OCI-LY3 (cell line): ENCODE results near the gene EPHB1.

Experiments
- H2AFZ ChIP-seq: fragments of 200-600, 300-600 bp; shearing (Covaris generic); 2 replicates; pipeline ENCODE4 v1.6.0; 2014; ENCODE audit warnings: antibody characterized with exemption, low read depth, low read length
- H3K27ac ChIP-seq: fragments of 200-600, 300-600 bp; sonication (generic); 2 replicates; pipeline ENCODE4 v1.5.1; 2014; ENCODE audit warnings: mild to moderate bottlenecking, low read length, moderate library complexity, mixed read lengths
- H3K27me3 ChIP-seq: fragments of 200-600, 300-600 bp; sonication (generic); 2 replicates; pipeline ENCODE4 v1.6.1; 2014; ENCODE audit warnings: low read depth, low read length, mixed read lengths
- H3K36me3 ChIP-seq: fragments of 200-600, 300-600 bp; sonication (generic); replicated peaks from 2 replicates; pipeline ENCODE3; 2014; ENCODE audit warnings: low read depth, low read length, mixed read lengths
- H3K4me1 ChIP-seq: fragments of 300-600, 200-600 bp; sonication (generic); 2 replicates; pipeline ENCODE4 v1.6.1; 2014; ENCODE audit warnings: low read length, mixed read lengths
- H3K4me2 ChIP-seq: fragments of 200-600, 300-600 bp; sonication (generic); 2 replicates; pipeline ENCODE4 v1.6.1; 2014; ENCODE audit warnings: low read length, mixed read lengths
- H3K4me3 ChIP-seq: fragments of 300-600, 200-600 bp; sonication (generic); 2 replicates; pipeline ENCODE4 v1.5.1; 2014; ENCODE audit warnings: antibody characterized with exemption, mild to moderate bottlenecking, low read length, moderate library complexity
- H3K79me2 ChIP-seq: fragments of 300-600, 200-600 bp; shearing (Covaris generic); 2 replicates; pipeline ENCODE4 v1.6.1; 2014; ENCODE audit warnings: mild to moderate bottlenecking, low read length, mixed read lengths
- H3K9ac ChIP-seq: fragments of 300-600, 200-600 bp; shearing (Covaris generic); 2 replicates; pipeline ENCODE4 v1.6.0; 2014; ENCODE audit warnings: mild to moderate bottlenecking, low read length, moderate library complexity
- H3K9me3 ChIP-seq: fragments of 200-600, 300-600 bp; shearing (Covaris generic); 2 replicates; pipeline ENCODE4 v1.6.1; 2014; ENCODE audit warnings: low read length, mixed read lengths; ENCODE audit not compliant: insufficient read depth
- H4K20me1 ChIP-seq: fragments of 200-600, 300-600 bp; sonication (generic); 2 replicates; pipeline ENCODE4 v1.6.1; 2016; ENCODE audit warnings: low read length, mixed read lengths; ENCODE audit not compliant: insufficient read depth
- EZH2phosphoT487 ChIP-seq: fragments of 200-600 bp; shearing (Covaris generic); IDR thresholded peaks from 2 replicates; pipeline ENCODE4 v1.6.1; 2018; ENCODE audit warnings: antibody characterized with exemption, mixed run types, low read depth
- TF ChIP-seq, protein P1 (sequence below): fragments of 200-600, 300-600 bp; sonication (generic); IDR thresholded peaks from 2 replicates; pipeline ENCODE4 v1.5.1; 2014; ENCODE audit warnings: antibody characterized with exemption, low read length, low read depth

EPHB1 gene

DNA sequence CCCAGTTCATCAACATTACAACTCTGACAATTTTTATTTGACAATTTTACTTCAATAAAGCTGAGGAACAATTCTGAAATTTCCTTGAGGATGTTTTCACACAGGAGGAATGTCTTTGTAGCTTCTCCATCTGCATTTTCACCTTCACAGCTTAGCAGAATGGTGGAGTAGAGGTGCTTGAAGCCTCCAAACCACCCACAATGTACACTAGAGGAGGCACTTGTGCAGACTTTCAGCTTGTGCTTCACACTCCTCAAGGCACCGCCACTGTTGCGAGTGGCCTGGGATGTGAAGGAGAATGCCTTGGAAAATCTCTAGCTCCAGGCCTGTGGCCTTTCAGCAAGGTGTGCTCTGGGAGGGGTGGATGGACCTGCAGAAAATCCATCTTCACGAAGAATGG, 181.9 kb downstream of the EPHB1 start:
- Histone ChIP-seq H3K9ac (no peak overlapping the region), H3K9me3 (no peaks in the 10 kb centered on the region), H3K79me2 (peaks cover 77% of the 10 kb centered on the region), H4K20me1 (peaks cover 62% of the 10 kb centered on the region), H3K27ac (no peak overlapping the region), H3K4me2 (no peak overlapping the region), H3K36me3 (peaks cover 86% of the 10 kb centered on the region), H3K27me3 (no peaks in the 10 kb centered on the region), H2AFZ (no peak overlapping the region), H3K4me1 (peaks cover 8% of the 10 kb centered on the region), H3K4me3 (no peak overlapping the region)
- TF ChIP-seq EZH2phosphoT487, result no peak
- TF ChIP-seq, protein P1, sequence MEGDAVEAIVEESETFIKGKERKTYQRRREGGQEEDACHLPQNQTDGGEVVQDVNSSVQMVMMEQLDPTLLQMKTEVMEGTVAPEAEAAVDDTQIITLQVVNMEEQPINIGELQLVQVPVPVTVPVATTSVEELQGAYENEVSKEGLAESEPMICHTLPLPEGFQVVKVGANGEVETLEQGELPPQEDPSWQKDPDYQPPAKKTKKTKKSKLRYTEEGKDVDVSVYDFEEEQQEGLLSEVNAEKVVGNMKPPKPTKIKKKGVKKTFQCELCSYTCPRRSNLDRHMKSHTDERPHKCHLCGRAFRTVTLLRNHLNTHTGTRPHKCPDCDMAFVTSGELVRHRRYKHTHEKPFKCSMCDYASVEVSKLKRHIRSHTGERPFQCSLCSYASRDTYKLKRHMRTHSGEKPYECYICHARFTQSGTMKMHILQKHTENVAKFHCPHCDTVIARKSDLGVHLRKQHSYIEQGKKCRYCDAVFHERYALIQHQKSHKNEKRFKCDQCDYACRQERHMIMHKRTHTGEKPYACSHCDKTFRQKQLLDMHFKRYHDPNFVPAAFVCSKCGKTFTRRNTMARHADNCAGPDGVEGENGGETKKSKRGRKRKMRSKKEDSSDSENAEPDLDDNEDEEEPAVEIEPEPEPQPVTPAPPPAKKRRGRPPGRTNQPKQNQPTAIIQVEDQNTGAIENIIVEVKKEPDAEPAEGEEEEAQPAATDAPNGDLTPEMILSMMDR, result no peak

DNA sequence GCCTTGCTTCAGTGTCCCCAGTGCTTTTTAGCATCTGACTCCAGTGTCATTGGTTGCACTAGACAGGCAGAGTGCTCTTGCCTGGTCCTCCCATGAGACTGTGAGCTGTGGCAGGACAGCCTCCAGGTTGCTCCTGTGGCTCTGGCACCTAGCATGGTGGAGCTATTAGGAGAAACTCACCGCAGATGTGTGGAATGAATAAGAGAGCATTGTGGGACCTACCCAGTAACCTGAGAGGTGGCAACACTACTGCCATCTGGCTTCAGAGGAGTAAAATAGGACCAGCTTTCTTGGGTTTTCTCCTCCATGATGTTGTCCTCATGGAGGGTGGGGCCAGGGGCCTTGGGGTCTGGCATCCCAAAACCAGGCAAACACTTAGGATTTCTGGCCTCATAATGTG, 183.6 kb downstream of the EPHB1 start:
- H3K4me1 ChIP-seq, result peaks cover 8% of the 10 kb centered on the region
- TF ChIP-seq, protein P1, result peak; percentile 44
- TF ChIP-seq EZH2phosphoT487, result no peak
- H3K79me2 ChIP-seq, result peaks cover 84% of the 10 kb centered on the region
- H3K27ac ChIP-seq, result peak overlapping the region; percentile 28
- no peak overlapping the region for H2AFZ ChIP-seq
- H3K9ac ChIP-seq, result no peak overlapping the region
- no peak overlapping the region for H3K4me2 ChIP-seq
- H3K4me3 ChIP-seq, result no peak overlapping the region
- peaks cover 92% of the 10 kb centered on the region for H3K36me3 ChIP-seq
- H4K20me1 ChIP-seq, result peaks cover 64% of the 10 kb centered on the region
- no peaks in the 10 kb centered on the region for H3K27me3 ChIP-seq
- no peaks in the 10 kb centered on the region for H3K9me3 ChIP-seq

DNA sequence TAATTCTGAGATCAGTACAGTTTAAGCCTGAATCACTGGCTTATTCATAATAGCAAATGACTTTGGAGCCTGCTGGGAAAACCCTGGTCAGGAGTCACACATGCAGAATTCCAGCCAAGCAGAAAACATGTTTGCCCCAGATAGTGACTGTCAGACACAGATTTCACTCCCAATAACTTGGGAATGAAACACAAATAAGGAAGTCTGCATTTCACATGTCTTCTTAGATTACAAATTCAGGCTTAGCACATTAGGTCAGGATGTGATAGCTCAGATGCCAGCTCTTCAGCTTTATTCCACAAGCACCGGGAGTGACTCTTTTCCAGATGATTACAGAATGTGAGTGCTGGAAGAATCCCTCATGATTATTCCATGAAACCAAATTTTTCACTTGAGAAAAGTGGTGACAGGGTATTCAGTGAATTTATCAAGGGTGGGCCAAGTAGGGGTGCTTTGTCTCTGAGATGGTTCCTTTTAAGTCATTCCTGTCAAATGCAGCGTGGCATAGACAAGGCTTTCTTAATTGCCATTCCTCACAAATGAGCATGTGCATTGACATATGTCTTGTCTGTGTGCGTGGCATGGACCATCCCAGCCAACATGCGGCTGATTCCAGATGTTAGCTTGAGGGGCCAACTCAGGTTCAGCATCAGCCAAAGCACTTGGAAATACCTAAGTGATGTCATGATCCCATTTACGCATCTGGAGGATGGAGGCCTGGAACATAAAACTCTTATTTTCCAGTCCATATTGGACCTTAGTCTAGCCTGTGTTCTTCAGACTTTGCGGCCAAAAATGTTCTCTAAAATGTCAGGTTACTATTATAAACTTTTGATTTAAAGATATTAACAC, 191.0 kb downstream of the EPHB1 start:
- no peaks in the 10 kb centered on the region for H3K9me3 ChIP-seq
- H3K79me2 ChIP-seq, result peaks cover 89% of the 10 kb centered on the region
- peaks cover 71% of the 10 kb centered on the region for H4K20me1 ChIP-seq
- H3K4me2 ChIP-seq, result no peak overlapping the region
- H3K4me1 ChIP-seq, result 0 out of 2 replicates have a peak, but pooled peaks cover 5% of the 10 kb centered on the region
- TF ChIP-seq, protein P1, result no peak
- no peak for TF ChIP-seq EZH2phosphoT487
- H3K27me3 ChIP-seq, result no peaks in the 10 kb centered on the region
- H2AFZ ChIP-seq, result no peak overlapping the region
- H3K4me3 ChIP-seq, result no peak overlapping the region
- H3K9ac ChIP-seq, result no peak overlapping the region
- no peak overlapping the region for H3K27ac ChIP-seq
- peaks cover 50% of the 10 kb centered on the region for H3K36me3 ChIP-seq

DNA sequence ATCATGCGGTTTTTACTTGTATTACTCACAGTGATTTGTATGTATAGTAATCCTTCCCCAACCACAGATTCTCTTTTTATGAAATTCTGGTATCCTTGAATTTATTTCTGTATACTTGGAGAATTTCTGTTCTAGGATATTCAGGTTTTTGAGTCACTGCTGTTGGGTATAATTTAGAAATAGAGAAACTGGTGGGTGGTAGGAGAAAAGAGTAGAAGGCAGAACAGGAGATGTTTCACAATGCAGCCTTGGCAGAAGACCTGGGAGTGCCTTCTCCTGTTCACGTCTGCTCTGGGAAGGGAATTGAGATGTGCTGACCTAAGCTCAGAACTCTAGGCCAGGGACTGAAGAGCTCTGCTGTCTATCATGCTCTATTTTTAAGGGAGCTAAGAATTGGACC, 193.6 kb downstream of the EPHB1 start:
- Histone ChIP-seq H3K4me2 (no peak overlapping the region), H2AFZ (no peak overlapping the region), H3K27ac (0 out of 2 replicates have a peak overlapping the region, but pooled peaks have one; percentile 10)

More for the DNA sequence above, 193.6 kb downstream of the EPHB1 start:
- Histone ChIP-seq H3K4me1 (0 out of 2 replicates have a peak, but pooled peaks cover 6% of the 10 kb centered on the region), H3K4me3 (no peak overlapping the region), H3K79me2 (peaks cover 90% of the 10 kb centered on the region), H3K9me3 (no peaks in the 10 kb centered on the region), H4K20me1 (peaks cover 81% of the 10 kb centered on the region), H3K36me3 (peaks cover 47% of the 10 kb centered on the region), H3K9ac (no peak overlapping the region), H3K27me3 (no peaks in the 10 kb centered on the region)
- TF ChIP-seq, protein P1, result no peak
- TF ChIP-seq EZH2phosphoT487, result no peak
